GM12875 (cell line): ENCODE results near the gene FAU.

Experiments
- H3K4me3 ChIP-seq: one replicate; pipeline ENCODE4 v1.5.1; 2011; ENCODE audit warnings: low read depth, low read length, control low read depth
- CTCF ChIP-seq: IDR thresholded peaks from 2 replicates; pipeline ENCODE4 v1.5.1; 2011; ENCODE audit warnings: low read depth, mild to moderate bottlenecking, control low read depth, inconsistent platforms, low read length, moderate library complexity, borderline replicate concordance; ENCODE audit not compliant: insufficient read depth

FAU gene

GRCh38 chr11:65071907-65072630 lies 49.9 kb downstream of the FAU start:
- TF ChIP-seq CTCF: no peak
- no peak overlapping the region for H3K4me3 ChIP-seq
